ENCODE data around the gene MAL. TPM values are rescaled to one million over a fixed set of nuclear protein-coding genes. Genes with fewer than 3 reads are reported as not detected.

MAL gene
- total and polyA plus RNA-seq, 3 donors from 2014 or later = 0.62 to 1.3 (median 0.79) TPM

GRCh38 chr2:95001701-95002100 is 23.8 kb upstream of the MAL start:
- WGBS, 2 donors = 84 to 85% methylated on average over 2 of the region's 2 CpGs
- Histone ChIP-seq H3K36me3 (ENCODE audit: low read depth, missing control alignments) (no peaks in the 10 kb centered on the region), H3K4me1 (no peaks in the 10 kb centered on the region), H3K4me3 (no peak overlapping the region), H3K27ac (no peak overlapping the region), H3K9me3 (no peaks in the 10 kb centered on the region), H3K27me3 (no peaks in the 10 kb centered on the region)
- no peak for DNase-seq
- intact Hi-C loops (cut with DNase I; ENCODE audit: low total_unique reads) = no loop called here
- TF ChIP-seq CTCF (IDR thresholded peaks at IDR 0.05) (no peak), POLR2A (IDR thresholded peaks at IDR 0.05) (no peak)

- no peak for TF ChIP-seq CTCF (IDR thresholded peaks at IDR 0.05)
- TF ChIP-seq POLR2A (IDR thresholded peaks at IDR 0.05) = no peak
- 80 to 85% methylated on average over 5 of the region's 5 CpGs for WGBS, 2 donors
- no peaks in the 10 kb centered on the region for H3K27me3 ChIP-seq
- H3K4me1 ChIP-seq = no peaks in the 10 kb centered on the region
- DNase-seq = no peak
- no peaks in the 10 kb centered on the region for H3K36me3 ChIP-seq (ENCODE audit: low read depth, missing control alignments)
- no peak overlapping the region for H3K4me3 ChIP-seq
- no peaks in the 10 kb centered on the region for H3K9me3 ChIP-seq
- no peak overlapping the region for H3K27ac ChIP-seq
- intact Hi-C loops (cut with DNase I; ENCODE audit: low total_unique reads) = no loop called here
These were observed 23.0 kb upstream of the MAL start for GRCh38 chr2:95002498-95002897.

GRCh38 chr2:95004287-95004686 is 21.2 kb upstream of the MAL start:
- TF ChIP-seq CTCF (IDR thresholded peaks at IDR 0.05) (no peak), POLR2A (IDR thresholded peaks at IDR 0.05) (no peak)
- Histone ChIP-seq H3K36me3 (ENCODE audit: low read depth, missing control alignments) (no peaks in the 10 kb centered on the region), H3K27ac (no peak overlapping the region), H3K9me3 (no peaks in the 10 kb centered on the region), H3K4me1 (no peaks in the 10 kb centered on the region), H3K27me3 (no peaks in the 10 kb centered on the region), H3K4me3 (no peak overlapping the region)
- 39 to 68% methylated on average over 5 of the region's 5 CpGs for WGBS, 2 donors
- no peak for DNase-seq
- intact Hi-C loops (cut with DNase I; ENCODE audit: low total_unique reads) = no loop called here

- Histone ChIP-seq H3K4me3 (no peak overlapping the region), H3K36me3 (ENCODE audit: low read depth, missing control alignments) (no peaks in the 10 kb centered on the region), H3K27ac (no peak overlapping the region), H3K4me1 (no peaks in the 10 kb centered on the region), H3K9me3 (no peaks in the 10 kb centered on the region), H3K27me3 (no peaks in the 10 kb centered on the region)
- no peak for DNase-seq
- 50 to 63% methylated on average over 8 of the region's 8 CpGs for WGBS, 2 donors
- intact Hi-C loops (cut with DNase I; ENCODE audit: low total_unique reads) = no loop called here
- TF ChIP-seq POLR2A (IDR thresholded peaks at IDR 0.05) (no peak), CTCF (IDR thresholded peaks at IDR 0.05) (no peak)
These were observed 20.8 kb upstream of the MAL start for GRCh38 chr2:95004711-95005110.

- WGBS, 2 donors = 86 to 89% methylated on average over 9 of the region's 9 CpGs
- DNase-seq = no peak
- H3K27ac ChIP-seq = no peak overlapping the region
- no peaks in the 10 kb centered on the region for H3K9me3 ChIP-seq
- TF ChIP-seq CTCF (IDR thresholded peaks at IDR 0.05) (no peak), POLR2A (IDR thresholded peaks at IDR 0.05) (no peak)
- H3K4me3 ChIP-seq = no peak overlapping the region
- intact Hi-C loops (cut with DNase I; ENCODE audit: low total_unique reads) = no loop called here
- no peaks in the 10 kb centered on the region for H3K4me1 ChIP-seq
- no peaks in the 10 kb centered on the region for H3K27me3 ChIP-seq
- H3K36me3 ChIP-seq (ENCODE audit: low read depth, missing control alignments) = no peaks in the 10 kb centered on the region
These were observed 19.8 kb upstream of the MAL start for GRCh38 chr2:95005726-95006125.

Measured in testis (tissue), 3 donors.